NCI-H1417 (cell line): ENCODE measurements around the gene NDUFA6.

Experiments used
- DNase-seq, 3 experiments: peaks; one replicate each; lab custom pipeline; 2025; lab: John Stamatoyannopoulos, UW

The NDUFA6 gene

GRCh38 chr22:42070517-42071422 lies 19.8 kb downstream of the NDUFA6 start, which contains the start of gene NAGA:
Gene NAGA, minus strand, starts transcription at chr22:42070812. Its CDS starts 515 bp downstream, at chr22:42070297.
- DNase-seq, result peak; percentile 89 to 96 (median 92)

- DNase-seq, result no peak
Observed at GRCh38 chr22:42069801-42070516, 20.6 kb downstream of the NDUFA6 start.

GRCh38 chr22:42068291-42068690 lies 22.3 kb downstream of the NDUFA6 start:
- no peak for DNase-seq

GRCh38 chr22:42067671-42068251 lies 22.8 kb downstream of the NDUFA6 start:
- no peak for DNase-seq

- DNase-seq, result no peak
Observed at GRCh38 chr22:42066937-42067336, 23.6 kb downstream of the NDUFA6 start.

GRCh38 chr22:42066126-42066761 lies 24.3 kb downstream of the NDUFA6 start:
- no peak for DNase-seq

- no peak for DNase-seq
Observed at GRCh38 chr22:42065438-42066125, 25.0 kb downstream of the NDUFA6 start.

- no peak for DNase-seq
Observed at GRCh38 chr22:42064629-42065028, 25.9 kb downstream of the NDUFA6 start.

GRCh38 chr22:42062506-42063170 lies 27.9 kb downstream of the NDUFA6 start:
- DNase-seq, result no peak

- no peak for DNase-seq
Observed at GRCh38 chr22:42061041-42061440, 29.5 kb downstream of the NDUFA6 start.

GRCh38 chr22:42060489-42060888 lies 30.1 kb downstream of the NDUFA6 start:
- no peak for DNase-seq

- no peak for DNase-seq
Observed at GRCh38 chr22:42056757-42057511, 33.6 kb downstream of the NDUFA6 start.

GRCh38 chr22:42052765-42053164 lies 37.8 kb downstream of the NDUFA6 start:
- no peak for DNase-seq

- no peak for DNase-seq
Observed at GRCh38 chr22:42050641-42051180, 39.9 kb downstream of the NDUFA6 start.

- no peak for DNase-seq
Observed at GRCh38 chr22:42041784-42042183, 48.8 kb downstream of the NDUFA6 start.

- no peak for DNase-seq
Observed at GRCh38 chr22:42039271-42039670, 51.3 kb downstream of the NDUFA6 start.
